RPMI7951 (cell line): Measurements from ENCODE around the gene LCN10. TPM values are rescaled to one million over a fixed set of nuclear protein-coding genes. Genes with fewer than 3 reads are reported as not detected.
A peak's percentile ranks its signal among the peaks of the same experiment; 100 is the strongest.
"Not testable (repeated sequence)": the region's sequence is repeated elsewhere in the genome, so short reads cannot be mapped to it uniquely, and the experiment has no call there.

Experiments used
- DNase-seq: peaks from one replicate; pipeline ENCODE4 v3.0.0-alpha.2; 2012; ENCODE audit warnings: low read depth
- total RNA-seq: library from RNA; depleted of rRNA; stranded (reverse); fragments of >200 nt; shearing (Covaris generic); gene quantifications from 2 replicates; pipeline ENCODE4 v1.2.3, GENCODE V29; 2014; rRNA removed

The LCN10 gene
- 0.10 TPM in 1 of 2 replicates, not detected in the other for total RNA-seq

DNA sequence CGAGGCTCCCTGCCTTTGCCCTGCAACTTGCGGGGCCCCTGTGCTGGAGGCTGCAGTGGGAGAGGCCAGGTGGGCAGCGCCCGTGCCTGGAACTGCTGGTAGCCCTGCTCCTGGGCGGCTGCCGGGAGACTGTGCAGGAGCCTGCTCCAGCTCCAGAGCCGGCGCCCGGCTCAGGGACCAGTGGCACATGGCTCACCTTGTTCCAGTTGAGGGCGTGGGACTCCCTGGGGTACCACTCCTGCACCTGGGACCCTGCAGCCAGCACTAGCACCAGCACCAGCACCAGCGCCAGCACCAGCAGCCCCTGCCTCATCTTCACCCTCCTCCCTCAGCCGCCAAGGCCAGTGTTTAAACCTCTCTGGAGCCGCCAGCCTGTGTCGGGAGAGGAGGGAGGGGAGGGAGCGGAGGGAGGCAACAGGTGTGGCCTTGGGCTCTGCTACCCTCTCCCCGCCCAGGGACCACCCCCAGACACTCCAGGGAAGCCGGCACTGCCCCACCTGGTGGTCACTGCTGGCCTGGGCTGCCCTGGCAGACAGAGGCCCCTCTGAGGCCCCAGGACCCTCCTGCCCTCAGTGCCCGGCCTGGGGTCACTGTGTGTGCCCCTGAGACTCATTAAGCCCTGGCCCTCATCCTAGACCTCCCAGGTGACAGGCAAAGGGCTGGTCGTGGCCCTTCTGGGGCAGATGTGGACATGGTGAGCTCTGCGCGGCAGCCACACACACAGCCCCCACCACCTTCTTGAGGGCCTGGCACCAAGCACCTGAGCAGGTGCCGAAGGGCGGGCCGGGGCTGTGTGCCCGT, at the start of gene LCN10:
TSS of gene LCN10 (minus strand) at position 350 of the 801 bp plus-strand sequence. CDS start at position 313, 37 bp downstream.
- DNase-seq: no peak

DNA sequence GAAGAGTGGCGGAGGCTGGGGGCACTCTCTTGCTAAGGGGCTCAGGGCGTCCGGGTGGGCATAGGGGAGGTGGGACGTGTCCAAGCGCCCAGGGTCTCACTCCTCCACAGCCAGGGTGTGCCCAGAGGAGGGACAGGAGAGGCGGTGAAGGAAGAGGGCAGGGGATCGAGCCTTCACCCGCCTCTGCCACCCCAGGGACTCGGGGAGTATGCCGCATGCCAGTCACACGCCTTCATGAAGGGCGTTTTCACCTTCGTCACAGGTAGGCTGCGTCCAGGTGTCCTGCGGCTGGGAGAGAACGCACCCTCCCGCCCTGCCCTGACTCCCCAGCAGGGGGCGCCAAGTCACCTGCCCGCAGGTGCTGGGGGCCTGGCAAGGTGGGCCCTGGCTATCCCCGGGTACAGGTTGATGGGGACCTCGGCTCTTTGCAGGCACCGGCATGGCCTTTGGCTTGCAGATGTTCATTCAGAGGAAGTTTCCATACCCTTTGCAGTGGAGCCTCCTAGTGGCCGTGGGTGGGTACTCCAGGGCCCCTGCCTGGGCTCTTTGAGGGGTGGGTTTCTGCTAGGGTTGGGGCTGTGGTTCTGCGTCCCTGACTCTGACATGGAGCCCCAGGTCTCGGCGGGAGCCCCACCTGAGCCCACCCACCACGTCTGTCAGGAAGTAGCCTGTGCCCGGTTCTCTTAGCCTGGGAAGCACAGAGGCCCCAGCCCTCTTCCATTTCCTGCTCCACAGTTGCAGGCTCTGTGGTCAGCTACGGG, 49.0 kb upstream of the LCN10 start:
- no peak for DNase-seq

DNA sequence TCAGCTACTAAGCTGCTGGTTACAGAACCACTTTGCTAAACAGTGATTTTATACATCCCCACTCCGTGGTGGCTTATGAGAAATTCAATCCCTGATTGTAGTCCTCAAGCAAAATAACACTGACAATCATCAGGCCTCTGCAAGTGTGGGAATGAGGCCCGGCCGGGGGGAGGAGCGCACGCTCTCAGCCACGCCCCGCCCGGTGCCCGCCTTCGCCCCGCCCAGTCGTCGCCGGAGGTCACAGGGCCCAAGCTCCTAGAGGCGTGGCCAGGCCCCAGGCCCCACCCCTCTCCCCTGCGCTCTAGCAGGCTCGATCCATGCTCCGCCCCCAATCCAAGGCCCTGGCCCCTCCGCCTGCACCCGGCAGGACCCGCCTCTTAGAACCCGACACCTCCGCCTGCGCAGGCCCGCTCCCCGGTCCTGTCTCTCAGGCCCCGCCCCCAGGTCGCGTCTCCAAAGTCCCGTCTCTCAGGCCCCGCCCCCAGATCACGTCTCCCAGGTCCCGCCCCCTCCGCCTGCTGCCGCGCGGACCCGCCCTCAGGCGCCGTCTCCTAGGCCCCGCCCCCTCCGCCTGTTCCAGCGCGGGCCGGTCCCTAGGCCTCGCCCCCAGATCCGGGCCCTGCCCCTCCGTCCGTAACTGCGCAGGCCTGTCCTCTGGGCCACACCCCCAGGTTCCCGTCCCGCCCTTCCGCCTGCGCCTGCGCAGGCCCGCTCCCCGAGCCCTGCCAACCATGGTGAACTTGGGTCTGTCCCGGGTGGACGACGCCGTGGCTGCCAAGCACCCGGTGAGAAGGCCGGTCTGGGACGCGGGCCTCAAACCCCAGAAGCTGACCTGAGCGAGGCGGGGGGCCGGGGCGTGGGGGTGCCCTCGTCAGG, 48.1 kb upstream of the LCN10 start, which contains the start of gene TMEM141:
TSS of gene TMEM141 (plus strand) at position 705 of the 876 bp plus-strand sequence. CDS start at position 732, 27 bp downstream.
- DNase-seq: peak; percentile 95

DNA sequence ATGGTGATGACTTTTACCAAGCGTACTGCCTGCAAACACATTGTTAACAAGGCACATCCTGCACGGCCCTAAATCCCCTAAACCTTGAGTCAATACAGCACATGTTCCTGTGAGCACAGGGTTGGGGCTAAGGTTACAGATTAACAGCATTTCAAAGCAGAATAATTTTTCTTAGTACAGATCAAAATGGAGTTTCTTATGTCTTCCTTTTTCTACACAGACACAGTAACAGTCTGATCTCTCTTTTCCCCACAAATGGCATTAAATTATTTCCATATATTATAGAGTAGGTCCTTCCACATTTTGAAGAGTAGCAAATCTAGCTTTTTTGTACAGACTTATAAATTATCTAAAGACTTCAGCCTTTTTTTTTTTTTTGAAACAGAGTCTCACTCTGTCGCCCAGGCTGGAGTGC, 46.8 kb upstream of the LCN10 start:
- no peak for DNase-seq

DNA sequence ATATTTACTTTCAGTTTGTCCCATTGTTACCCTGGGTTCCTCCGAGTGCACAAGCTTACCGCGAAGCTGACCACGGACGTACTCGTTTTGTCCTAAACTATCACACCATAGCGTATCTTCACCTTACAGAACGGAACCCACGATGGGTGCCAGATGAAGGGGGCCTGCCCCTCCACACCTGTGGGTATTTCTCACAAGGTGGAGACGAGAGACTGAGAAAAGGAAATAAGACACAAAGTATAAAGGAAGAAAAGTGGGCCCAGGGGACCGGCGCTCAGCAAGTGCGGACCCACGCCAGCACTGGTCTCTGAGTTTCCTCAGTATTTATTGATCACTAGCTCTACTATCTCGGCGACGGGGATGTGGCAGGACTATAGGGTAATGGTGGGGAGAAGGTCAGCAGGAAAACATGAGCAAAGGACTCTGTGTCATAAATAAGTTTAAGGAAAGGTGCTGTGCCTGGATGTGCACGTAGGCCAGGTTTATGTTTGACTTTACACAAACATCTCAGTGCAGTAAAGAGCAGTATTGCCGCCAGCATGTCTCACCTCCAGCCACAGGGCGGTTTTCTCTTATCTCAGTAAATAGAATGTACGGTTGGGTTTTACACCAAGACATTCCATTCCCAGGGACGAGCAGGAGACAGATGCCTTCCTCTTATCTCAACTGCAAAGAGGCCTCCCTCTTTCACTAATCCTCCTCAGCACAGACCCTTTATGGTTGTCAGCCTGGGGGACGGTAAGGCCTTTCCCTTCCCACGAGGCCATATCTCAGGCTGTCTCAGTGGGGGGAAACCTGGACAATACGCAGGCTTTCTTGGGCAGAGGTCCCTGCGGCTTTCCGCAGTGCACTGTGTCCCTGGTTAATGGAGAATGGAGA, 46.1 kb upstream of the LCN10 start:
- DNase-seq: not testable (repeated sequence)

DNA sequence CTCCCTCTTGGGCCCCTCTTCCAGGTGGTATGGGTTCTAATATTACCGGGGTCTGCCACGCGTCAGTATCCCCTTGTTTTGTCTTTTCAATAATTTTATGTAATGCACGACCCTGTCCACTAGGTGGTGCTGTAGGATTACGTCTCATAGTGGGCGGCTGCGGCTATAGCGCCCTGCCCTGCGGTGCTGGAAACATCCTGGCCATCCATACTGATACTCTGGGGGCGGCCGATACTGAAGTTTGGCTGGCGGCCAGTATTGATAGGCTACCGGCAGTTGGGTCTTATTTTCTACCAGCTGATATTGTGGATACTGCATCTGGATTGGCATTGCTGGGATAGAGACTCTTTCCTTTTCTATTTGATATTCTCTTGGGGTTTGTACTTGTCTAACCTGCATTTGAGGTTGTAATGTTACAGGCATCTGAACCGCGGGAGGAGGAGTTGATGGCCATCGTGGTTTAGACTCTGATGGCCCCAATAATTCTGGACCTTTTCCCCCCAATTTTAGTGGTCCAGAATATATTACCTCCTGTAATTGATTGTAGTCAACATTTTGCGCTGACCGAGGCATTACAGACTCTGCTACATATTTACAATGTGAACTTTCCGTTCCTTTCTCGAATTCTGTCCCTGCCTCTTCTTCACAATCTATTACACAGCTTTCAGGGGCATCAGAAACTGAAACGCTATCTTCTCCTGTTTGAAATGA, 45.1 kb upstream of the LCN10 start:
- peak; percentile 40 for DNase-seq

DNA sequence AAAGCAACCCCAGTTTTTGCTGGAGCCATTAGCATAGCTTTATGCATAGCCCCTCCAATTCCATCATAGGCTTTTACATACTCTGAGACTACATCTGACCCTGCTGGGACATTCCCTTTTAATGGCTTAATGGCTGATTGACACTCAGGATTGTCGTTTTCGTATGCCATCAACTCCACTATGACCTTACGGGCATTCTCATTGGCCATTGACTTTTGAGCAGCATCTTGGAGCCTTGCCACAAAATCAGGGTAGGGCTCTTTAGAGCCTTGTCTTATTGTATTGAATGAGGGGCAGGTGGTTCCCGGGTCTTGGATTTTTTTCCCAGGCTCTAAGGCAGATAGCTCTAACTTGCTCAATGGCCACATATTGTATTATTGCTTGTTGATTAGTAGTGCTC, 44.2 kb upstream of the LCN10 start:
- not testable (repeated sequence) for DNase-seq

DNA sequence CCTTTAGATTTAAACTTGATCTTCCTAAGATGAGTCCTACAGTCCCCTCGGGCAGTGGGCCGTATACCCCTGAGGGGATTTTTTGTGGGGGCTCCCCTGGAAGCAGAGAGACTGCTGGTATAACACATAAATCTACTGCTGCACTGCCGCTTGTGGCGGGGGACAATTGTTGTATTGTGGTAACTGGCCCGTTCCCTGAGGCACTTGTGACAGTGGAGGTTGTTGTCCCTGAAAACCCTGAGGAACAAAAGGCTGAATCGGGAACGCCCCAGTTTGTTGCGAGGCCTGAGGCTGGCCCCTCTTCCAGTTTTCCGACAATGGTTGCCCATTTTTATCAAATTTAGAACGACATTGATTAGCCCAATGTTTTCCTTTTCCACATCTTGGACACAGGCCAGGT, 43.7 kb upstream of the LCN10 start:
- no peak for DNase-seq

DNA sequence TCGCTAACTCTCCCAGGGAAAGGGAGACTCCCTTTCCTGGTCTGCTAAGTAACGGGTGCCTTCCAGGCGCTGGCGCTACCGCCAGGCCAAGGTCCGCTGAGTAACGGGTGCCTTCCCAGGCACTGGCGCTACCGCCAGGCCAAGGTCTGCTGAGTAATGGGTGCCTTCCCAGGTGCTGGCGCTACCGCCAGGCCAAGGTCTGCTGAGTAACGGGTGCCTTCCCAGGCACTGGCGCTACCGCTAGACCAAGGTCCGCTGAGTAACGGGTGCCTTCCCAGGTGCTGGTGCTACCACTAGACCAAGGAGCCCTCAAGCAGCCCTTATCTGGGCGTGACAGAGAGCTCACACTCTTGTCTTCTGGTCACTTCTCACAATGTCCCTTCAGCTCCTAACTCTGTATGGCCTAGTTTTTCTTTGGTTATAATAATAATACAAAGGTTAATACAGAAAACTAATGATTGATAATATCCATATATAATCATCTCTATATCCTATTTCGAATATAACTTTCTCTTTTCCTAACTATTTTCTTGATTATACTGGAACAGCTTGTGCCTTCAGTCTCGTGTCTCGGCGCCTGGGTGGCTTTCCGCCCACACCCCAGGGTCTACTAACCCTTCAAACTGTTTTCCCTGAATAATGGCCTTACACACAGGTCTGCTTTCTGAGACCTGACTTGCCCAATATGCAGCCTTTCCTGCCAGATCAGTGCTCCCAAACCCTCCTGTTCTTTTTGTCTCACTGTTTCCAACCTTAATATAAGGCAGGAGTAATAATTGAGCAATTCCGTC, 43.0 kb upstream of the LCN10 start:
- not testable (repeated sequence) for DNase-seq

DNA sequence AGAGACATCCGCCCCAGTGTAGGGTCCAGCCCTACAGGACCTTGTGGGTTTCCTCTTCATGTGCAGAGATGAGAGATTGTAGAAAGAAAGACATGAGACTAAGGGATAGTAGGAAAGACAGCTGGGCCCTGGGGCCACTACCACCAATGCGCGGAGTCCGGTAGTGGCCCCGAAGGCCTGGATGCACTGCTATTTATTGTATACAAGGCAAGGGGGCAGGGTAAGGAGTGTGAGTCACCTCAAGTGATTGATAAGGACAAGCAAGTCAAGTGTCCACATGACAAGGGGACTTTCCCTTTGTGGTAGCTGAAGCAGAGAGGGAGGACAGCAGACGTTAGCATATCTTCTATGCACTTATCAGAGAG, 42.2 kb upstream of the LCN10 start:
- DNase-seq: no peak

DNA sequence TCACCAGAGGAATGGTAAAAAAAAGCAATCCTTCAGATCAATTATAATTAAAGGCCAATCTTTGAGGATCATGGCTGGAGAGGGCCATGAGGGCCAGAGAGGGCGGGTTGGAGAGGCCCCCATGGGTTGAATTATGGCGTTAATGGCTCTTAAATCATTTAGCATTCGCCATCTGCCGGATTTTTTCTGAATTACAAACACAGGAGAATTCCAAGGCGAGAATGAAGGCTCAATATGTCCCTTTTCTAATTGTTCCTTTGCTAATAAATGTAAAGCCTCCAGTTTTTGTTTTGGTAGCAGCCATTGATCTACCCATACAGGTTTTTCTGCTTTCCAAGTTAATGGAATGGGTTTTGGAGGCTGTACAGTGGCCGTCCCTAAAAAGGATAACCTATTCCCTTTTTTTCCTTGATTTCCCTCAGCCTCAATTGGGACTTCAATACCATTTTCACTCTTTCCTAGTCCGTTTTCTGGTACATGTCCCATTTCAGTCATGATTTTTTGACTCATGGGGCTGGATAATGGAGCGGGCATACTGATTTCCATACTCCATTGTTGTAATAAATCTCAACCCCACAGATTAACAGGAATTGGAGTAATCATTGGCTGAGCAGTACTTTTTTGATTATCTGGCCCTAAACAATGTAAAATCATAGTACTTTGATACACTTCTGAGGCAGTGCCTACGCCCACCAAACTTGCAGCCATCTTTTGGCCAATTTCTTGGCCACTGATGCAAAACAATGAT, 41.7 kb upstream of the LCN10 start:
- no peak for DNase-seq

DNA sequence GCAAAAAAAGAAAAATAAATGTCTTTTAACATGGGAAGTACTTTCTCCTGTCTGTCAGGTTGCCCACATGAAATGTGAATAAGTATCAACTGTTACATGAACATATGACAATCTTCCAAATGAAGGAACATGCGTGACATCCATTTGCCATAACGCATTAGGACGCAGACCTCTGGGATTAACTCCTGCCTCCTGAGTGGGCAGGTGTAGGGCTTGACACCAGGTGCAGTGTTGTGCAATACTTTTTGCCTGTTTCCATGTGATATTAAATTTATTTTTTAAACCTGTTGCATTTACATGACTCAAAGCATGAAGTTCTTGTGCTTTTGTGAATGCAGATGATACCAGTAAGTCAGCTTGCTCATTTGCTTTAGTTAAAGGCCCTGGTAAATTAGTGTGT, 39.7 kb upstream of the LCN10 start:
- no peak for DNase-seq

DNA sequence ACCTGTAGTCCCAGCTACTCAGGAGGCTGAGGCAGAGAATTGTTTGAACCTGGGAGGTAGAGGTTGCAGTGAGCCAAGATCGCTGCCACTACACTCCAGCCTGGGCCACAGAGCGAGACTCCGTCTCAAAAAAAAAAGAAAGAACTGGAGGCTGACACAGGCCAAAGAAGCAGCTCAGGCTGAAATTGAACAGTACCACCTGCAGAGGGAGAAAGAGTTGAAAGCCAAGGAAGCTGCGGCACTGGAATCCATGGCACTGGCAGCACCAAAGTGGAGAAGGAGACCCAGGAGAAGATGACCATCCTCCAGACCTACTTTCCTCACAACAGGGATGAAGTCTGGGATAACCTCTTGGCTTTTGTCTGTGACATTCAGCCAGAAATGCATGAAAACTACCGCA, 37.1 kb upstream of the LCN10 start:
- no peak for DNase-seq

DNA sequence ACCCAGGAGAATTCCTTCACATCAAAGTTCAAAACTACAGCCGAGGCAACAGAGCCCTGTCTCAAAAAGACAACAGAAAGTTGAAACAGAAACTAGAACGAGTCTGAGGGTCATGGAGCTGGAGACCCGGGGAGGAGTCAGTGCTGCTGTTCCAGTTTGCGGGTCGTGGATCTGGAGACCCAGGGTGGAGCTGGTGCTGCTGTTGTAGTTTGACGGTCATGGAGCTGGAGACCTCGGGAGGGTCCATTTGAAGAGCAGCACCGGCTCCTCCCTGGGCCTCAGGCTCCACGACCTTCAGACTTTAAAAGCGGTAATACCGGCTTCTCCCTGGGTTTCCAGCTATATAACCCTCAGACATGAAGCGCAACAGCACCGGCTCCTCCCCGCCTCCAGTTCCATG, 34.6 kb upstream of the LCN10 start:
- no peak for DNase-seq

DNA sequence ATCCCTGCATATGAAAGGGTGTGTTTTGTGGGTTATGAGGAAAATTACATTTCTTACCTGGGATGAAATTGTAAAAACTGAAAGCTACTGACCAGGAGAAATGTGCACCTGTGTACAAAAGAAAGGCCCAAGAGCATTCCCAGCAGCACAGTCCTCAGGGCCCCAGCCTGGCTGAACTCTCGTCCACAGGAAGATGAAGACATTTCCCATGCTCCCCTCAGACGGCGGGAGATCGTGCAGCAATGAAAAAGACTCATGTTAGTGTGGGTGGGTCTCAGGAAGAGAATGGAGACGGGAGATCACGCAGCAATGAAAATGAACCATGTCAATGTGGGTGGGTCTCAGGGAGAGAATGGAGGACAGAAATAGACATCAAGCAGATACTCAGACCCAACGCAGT, 34.2 kb upstream of the LCN10 start:
- no peak for DNase-seq

DNA sequence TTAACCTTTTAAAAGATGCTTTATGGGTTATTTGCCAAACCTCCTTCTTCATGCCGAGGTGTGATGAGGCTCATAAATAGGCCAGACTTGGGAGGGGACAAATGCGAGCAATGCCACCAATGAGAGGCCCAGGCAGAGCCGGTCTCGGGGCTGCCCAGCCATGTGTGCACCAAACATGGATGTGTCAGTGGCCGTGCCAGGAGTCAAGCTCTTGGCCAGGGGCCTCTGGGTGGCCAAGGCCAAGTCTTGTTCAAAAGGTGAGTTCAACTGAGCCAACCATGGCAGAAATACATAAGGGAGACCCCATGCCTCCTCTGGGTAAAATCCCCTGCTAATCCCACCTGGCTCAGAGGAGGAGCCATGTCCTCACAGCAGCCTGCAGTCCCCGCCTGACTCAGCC, 32.5 kb upstream of the LCN10 start:
- DNase-seq: no peak

DNA sequence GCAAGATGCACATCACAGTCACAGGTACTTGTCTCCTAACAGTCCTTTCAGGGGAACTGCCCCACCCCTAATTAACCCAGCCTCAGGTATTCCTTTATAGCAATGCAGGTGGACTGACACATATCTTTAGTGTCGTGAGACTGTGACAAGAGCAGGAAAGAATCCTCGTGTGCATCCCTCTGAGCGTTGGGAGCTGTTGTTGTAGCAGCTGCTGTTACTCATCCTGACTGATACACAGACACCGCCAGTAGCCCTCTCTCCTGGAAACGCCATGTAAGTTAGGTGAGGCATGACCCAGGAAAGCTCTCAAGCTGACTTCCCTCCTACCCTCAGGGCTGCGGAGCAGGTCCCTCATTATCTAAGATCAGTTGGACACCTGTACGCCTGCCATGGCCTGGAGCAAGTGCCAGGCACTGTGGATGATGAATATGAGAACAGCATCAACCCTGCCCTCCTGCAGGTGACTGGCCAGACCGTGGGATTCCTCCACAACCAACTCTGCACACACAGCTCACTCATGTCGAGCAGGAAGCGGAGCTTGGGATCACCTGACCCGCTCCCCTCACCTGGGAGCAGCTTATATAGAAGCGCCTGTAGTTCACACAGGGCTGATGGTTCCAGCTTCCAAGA, 31.8 kb upstream of the LCN10 start:
- no peak for DNase-seq

DNA sequence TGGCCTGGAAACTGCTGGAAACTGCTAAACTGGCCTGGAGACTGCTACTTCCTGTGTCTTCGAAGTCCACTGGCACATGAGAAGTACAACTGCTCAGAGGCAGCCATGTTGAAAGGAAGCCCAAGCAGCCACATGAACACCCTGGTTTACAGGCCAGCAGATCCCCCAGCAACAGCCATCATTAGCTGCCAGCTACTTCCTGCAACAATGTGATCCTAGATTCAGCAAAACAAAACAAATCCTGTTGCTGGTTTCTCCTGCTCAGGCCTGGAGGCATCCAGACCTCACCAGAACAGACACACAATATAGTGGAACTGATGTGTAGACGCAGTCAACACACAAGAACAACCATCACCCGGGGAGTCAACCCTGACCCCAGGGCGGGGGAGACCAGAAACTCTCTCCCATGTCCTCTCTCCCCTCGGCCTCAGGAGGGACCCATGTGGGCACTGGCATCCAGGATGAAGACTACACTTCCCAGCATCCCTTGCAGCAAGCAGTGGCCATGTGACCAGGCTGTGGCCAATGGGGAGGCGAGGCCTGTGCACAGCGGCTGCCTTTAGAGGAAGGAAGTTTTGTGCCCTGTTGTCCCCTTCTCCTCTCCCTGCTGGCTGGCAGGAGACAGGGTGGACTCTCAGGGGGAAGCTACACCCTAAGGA, 30.8 kb upstream of the LCN10 start:
- DNase-seq: no peak
